GM18511 (cell line): ENCODE measurements around the gene NME7.
A peak's percentile ranks its signal among the peaks of the same experiment; 100 is the strongest.
"Not testable (repeated sequence)": the region's sequence is repeated elsewhere in the genome, so short reads cannot be mapped to it uniquely, and the experiment has no call there.

Experiments used
- ATAC-seq: cut with Tn5 transposase; IDR thresholded peaks from one replicate; pipeline ENCODE4 v1.9.1; 2021; ENCODE audit warnings: mild to moderate bottlenecking, moderate library complexity; ENCODE audit not compliant: unreplicated experiment

Gene NME7

DNA sequence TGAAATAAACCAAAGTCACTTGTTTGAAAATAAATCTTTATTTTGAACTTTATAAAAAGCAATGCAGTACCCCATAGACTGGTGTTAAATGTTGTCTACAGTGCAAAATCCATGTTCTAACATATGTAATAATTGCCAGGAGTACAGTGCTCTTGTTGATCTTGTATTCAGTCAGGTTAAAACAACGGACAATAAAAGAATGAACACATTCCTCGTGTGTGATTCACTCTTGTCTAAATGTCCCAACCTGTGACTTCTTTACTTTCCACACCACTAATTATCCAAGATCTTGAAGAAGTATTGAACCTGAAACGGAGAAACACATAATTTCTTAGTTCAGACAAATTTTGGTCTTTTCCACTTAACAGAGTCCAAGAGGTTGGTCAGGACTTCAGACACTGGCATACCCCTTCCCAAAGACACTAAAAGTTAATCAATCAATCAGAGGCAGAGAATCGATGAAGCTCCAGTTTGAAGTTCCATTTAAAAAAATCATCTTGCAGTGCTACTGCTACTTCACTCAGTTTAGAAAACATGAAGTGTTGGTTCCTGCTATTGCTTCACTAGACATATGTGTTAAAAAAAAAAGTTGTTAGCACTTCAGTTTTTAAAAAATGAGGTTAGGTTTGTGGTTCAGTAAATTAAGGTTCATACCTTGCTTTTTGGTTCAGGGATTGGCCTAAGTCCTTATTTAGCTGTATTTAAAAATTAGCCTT is 234.9 kb downstream of the NME7 start:
- no peak for ATAC-seq

- ATAC-seq: no peak
These were observed 236.9 kb downstream of the NME7 start for GRCh38 chr1:169130683-169131082.

- no peak for ATAC-seq
These were observed 238.3 kb downstream of the NME7 start for GRCh38 chr1:169129109-169129784.

- no peak for ATAC-seq
These were observed 239.0 kb downstream of the NME7 start for GRCh38 chr1:169128562-169128961.

DNA sequence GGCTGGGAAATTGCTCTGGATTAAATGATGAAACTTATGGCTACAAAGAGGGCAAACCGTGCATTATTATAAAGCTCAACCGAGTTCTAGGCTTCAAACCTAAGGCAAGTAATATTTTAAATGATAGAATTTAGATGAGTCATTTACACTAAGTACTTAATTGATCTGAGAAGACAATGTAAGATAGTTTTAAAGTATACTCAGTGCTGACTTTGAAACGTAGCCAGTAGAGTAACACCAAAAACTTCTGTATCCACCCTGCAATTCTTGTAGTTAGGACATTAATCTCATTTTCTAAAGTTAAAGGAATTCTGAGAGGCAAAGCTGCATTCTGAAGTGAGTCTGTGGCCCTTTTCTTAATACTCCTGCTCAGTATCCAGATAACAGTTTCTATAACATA is 240.3 kb downstream of the NME7 start:
- ATAC-seq: no peak

GRCh38 chr1:169126335-169126734 is 241.3 kb downstream of the NME7 start:
- ATAC-seq: no peak

DNA sequence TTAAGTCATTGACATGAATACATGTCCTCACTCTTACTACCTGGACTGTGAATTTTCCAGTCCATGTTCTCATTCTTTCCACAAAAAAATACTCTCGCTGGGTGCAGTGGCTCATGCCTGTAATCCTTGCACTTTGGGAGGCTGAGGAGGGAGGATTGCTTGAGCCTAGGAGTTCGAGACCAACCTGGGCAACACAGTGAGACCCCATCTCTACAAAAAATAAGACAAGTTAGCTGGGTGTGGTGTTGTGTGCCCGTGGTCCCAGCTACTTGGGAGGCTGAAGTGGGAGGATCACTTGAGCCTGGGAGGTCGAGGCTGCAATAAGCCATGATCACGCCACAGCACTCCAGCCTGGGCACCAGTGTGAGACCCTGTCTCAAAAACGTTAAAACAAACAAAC is 242.0 kb downstream of the NME7 start:
- ATAC-seq: not testable (repeated sequence)

DNA sequence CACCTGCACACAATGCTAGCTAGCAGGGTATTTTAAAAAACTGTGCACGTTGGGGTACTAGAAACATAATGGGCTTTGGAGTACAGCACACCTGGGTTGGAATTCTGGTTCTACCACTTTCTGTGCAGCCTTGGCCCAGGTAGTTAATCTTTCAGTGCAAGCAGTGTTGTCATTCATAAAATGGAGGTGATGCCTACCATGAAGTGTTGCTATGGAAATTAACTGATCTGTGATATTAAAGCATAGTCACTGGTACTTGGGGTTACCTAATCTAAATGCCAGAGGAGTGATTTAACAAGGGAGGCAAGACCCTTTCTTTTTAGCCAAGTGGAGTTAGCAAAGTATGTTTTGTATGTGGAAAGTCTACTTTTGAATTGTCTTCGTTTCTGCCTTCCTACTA is 243.1 kb downstream of the NME7 start:
- ATAC-seq: no peak

DNA sequence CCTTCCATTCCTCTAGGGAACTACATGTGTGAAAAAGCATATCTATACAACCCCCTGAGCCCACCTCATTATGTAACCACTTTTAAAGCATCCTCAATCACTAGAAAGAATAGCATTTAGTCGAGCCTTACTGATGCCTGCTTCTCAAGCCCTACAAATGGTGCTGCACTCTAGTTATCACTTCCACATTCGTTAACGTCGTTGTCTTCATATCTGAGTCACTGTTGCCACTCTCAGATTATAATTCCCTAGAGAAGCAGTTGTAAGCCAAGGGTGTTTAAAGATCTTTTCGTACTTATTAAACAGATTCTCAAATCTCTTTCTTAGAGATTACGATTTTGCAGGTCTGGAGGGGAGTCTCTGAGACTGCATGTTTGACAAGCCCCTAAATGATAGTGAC is 244.6 kb downstream of the NME7 start:
- no peak for ATAC-seq

- no peak for ATAC-seq
These were observed 246.3 kb downstream of the NME7 start for GRCh38 chr1:169121146-169121923.

DNA sequence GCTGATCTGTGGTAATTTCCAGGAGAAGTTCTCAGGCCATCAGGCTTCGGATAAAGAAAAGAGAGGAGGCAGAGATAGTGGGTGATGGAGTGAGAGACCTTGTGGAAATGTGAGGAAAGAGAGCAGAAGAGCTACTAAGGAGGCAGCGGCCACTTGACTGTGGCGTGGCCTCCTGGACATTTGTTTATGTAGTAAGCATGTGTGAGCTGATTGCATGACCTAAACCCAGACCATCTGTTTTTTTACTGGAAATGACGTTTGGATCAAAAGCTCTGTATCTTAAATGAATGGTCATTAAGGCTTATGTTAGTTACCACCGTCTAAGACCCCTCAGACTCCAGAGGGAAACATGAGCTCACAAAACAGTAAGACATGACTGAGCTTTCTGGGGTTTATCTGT is 247.5 kb downstream of the NME7 start:
- no peak for ATAC-seq

GRCh38 chr1:169119405-169119804 is 248.2 kb downstream of the NME7 start:
- ATAC-seq: no peak

GRCh38 chr1:169118227-169118626 is 249.4 kb downstream of the NME7 start:
- ATAC-seq: no peak

DNA sequence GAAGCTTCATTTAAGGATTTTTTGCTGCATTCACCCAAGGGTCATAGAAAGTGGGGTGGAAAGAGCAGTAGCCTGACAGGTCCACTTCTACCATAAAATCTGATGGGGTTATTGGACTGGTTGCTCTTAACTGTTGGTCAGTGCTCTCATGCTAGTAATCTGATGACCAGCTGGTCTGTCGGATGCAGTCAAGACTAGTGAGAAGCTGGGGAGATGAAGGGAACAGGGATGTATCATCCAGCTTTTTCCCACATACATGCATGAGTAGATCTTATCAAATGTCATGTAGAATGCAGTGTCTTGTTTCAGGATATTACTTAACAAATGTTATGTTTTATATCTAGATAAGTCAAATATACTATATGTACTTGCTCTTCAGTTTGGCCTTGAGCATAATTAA is 250.0 kb downstream of the NME7 start:
- ATAC-seq: no peak

DNA sequence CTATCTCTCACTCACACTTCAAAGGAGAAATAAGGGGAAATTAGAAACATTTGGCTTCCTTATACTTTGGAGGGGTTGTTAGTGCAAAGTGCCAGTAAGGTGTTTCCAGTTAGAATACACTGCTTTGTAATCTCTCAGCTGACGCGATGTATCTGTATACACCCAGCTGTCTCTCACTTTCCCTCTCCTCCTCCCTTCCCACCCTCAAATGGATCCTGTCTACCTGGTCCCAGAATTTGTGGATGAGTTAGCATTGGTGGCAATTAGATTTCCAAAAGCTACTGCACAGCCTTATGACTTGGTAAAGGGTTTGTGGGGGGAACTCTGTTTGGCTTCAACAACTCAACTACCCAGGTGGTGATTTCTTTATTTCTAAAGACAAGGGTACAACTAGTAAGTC is 250.6 kb downstream of the NME7 start:
- no peak for ATAC-seq

- peak; percentile 88 for ATAC-seq
These were observed 251.6 kb downstream of the NME7 start for GRCh38 chr1:169115891-169116585.

DNA sequence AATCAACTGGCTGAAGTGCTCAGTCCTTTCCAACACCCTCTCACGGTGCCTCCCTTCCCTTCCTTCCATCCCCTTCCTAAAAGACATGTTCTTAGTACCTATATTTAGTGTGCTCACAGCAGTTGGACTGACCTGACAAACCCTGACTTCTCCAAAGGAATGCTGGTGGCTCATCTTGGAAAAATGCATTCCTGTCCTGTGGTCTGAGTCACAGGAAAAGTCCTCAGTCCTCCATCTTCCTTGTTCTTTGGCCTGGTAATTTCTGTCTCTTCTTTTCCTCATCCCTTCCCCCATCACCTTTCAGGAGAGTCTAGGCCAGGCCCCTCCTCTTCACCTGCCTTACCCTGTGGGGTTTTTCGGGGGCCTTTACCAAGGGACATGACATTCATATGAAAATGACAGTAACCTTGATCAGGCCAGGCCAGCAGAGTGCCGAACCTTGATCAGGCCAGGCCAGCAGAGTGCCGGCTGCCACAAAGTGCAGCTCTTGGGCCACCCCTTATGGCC is 253.9 kb downstream of the NME7 start:
- ATAC-seq: no peak

- no peak for ATAC-seq
These were observed 255.4 kb downstream of the NME7 start for GRCh38 chr1:169112241-169112640.

DNA sequence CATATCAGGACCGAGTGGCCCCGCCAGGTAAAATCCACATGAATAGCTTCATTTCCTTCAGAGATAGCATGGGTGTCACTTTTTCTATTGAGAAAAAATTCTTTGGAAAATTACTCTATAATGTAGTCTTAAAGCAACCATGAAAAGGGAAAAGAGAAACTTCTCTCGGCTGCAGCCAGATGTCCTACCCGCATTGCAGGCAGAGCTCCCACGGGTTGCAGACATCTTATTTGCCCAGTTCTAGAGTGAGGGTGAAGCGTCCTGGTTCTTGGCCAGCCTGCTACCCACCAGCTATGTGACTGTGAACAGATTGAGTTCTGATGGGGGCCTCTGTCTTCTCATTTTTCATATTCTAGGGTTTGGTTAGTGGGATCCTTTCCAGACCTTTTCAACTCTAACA is 256.1 kb downstream of the NME7 start:
- ATAC-seq: no peak

DNA sequence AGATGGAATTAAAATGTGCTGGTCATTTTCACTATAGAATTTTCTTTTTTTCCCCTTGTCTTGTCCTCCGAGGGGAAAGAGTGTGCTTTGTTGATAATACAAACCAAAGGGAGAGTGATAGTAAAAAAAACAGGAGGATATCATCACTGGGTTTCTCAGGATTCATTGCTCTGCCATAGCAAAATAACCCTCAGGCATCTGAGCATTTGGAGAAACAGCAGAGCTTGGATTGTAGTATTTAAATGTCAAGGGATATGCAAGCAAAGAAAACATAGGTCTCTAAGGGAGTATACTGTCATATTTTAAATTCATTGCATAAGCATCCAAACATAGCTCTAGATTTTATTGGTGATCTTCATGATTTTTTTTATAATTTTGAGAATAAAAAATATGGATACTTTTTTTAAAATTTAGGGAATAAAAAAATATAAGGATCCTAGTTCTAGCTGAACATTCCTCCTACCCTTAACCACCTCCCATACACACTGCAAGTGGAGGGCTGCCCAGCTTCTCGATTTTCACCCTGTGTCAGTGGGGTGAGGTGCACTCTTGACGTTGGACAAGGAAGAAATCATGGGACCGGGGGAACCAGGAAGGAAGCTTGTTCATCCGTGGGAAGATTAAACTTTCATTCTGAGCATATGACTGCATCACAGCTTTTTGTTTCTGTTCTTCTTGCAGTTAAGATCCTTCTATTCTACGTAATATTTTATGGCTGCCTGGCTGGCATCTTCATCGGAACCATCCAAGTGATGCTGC is 256.7 kb downstream of the NME7 start:
- ATAC-seq: no peak
